ENCODE results near the gene DAB2. TPM values are rescaled to one million over a fixed set of nuclear protein-coding genes. Genes with fewer than 3 reads are reported as not detected.

Gene DAB2
- polyA plus RNA-seq, 1 donor from 2014 or later = 0.63 TPM

DNA sequence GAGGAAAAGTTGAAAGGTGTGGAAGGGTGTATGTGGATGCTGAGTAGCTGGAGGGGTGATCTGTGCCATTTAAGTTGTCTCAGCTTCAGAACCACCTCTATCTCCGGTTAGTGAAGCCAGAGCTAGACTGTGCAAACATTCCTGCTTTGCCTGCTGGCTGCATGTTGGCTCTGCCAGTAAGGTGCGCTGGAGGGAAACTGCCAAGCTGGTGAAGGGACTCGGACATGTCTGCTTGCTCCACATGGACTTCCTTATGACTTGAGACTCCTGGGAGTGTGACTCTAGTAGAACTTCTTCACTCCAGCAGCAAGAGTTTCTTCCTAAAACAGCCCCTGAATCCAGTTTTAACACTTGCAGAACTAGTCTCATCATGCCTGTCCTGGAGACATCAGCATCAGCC is 27.9 kb downstream of the DAB2 start:
- no peaks in the 10 kb centered on the region for H3K36me3 ChIP-seq (ENCODE audit: insufficient read depth, low read length)
- H3K27ac ChIP-seq (ENCODE audit: low read length) = no peak overlapping the region
- TF ChIP-seq TAF1 (IDR thresholded peaks at IDR 0.05; ENCODE audit: low read depth) (no peak), MXI1 (conservative IDR thresholded peaks at IDR 0.05; ENCODE audit: poor library complexity, severe bottlenecking) (no peak), CTCF (IDR thresholded peaks at IDR 0.05; ENCODE audit: poor library complexity, severe bottlenecking) (no peak), REST (IDR thresholded peaks at IDR 0.05; ENCODE audit: borderline replicate concordance) (no peak), RAD21 (conservative IDR thresholded peaks at IDR 0.05) (no peak)
- H3K9me3 ChIP-seq (ENCODE audit: low read length) = no peaks in the 10 kb centered on the region
- H2AFZ ChIP-seq (ENCODE audit: low read depth, low read length) = no peak overlapping the region
- H3K4me3 ChIP-seq (ENCODE audit: low read length) = no peak overlapping the region
- H3K79me2 ChIP-seq (replicated peaks; ENCODE audit: insufficient read depth, low read length) = no peaks in the 10 kb centered on the region
- H4K20me1 ChIP-seq (ENCODE audit: insufficient read depth) = no peaks in the 10 kb centered on the region
- no peaks in the 10 kb centered on the region for H3F3A ChIP-seq (ENCODE audit: insufficient read depth, low read length, poor library complexity, severe bottlenecking)
- no peaks in the 10 kb centered on the region for H3K27me3 ChIP-seq (ENCODE audit: insufficient read depth, low read depth, low read length)
- no peak overlapping the region for H3K9ac ChIP-seq (ENCODE audit: low read length)
- no peak overlapping the region for H3K4me2 ChIP-seq (ENCODE audit: low read length)
- H3K9me2 ChIP-seq (ENCODE audit: insufficient read depth, low read length) = no peaks in the 10 kb centered on the region

GRCh38 chr5:39395521-39395920 is 29.3 kb downstream of the DAB2 start:
- no peaks in the 10 kb centered on the region for H3K79me2 ChIP-seq (replicated peaks; ENCODE audit: insufficient read depth, low read length)
- H3K27me3 ChIP-seq (ENCODE audit: insufficient read depth, low read depth, low read length) = no peaks in the 10 kb centered on the region

More at GRCh38 chr5:39395521-39395920, 29.3 kb downstream of the DAB2 start:
- Histone ChIP-seq H3K27ac (ENCODE audit: low read length) (no peak overlapping the region), H4K20me1 (ENCODE audit: insufficient read depth) (no peaks in the 10 kb centered on the region), H3K36me3 (ENCODE audit: insufficient read depth, low read length) (no peaks in the 10 kb centered on the region), H3K9me2 (ENCODE audit: insufficient read depth, low read length) (no peaks in the 10 kb centered on the region), H3K9ac (ENCODE audit: low read length) (no peak overlapping the region), H3K4me3 (ENCODE audit: low read length) (no peak overlapping the region), H3F3A (ENCODE audit: insufficient read depth, low read length, poor library complexity, severe bottlenecking) (no peaks in the 10 kb centered on the region), H2AFZ (ENCODE audit: low read depth, low read length) (no peak overlapping the region), H3K4me2 (ENCODE audit: low read length) (no peak overlapping the region), H3K9me3 (ENCODE audit: low read length) (no peaks in the 10 kb centered on the region)
- TF ChIP-seq TAF1 (IDR thresholded peaks at IDR 0.05; ENCODE audit: low read depth) (no peak), RAD21 (conservative IDR thresholded peaks at IDR 0.05) (no peak), SMC3 (conservative IDR thresholded peaks at IDR 0.05; ENCODE audit: poor library complexity) (no peak), MXI1 (conservative IDR thresholded peaks at IDR 0.05; ENCODE audit: poor library complexity, severe bottlenecking) (no peak), POLR2AphosphoS5 (IDR thresholded peaks at IDR 0.05) (no peak), CTCF (IDR thresholded peaks at IDR 0.05; ENCODE audit: poor library complexity, severe bottlenecking) (no peak)
